Subcutaneous adipose tissue (tissue), 4 donors: ENCODE results near the gene AHCTF1. TPM values are rescaled to one million over a fixed set of nuclear protein-coding genes. Genes with fewer than 3 reads are reported as not detected.

Experiments used
- total RNA-seq, 4 donors: library from RNA; depleted of rRNA; stranded (reverse); fragments of >200 nt; gene quantifications; one replicate each; pipeline ENCODE4 v1.1.0, GENCODE V29; 2016
- TF ChIP-seq, protein P1 (sequence below): fragments of 450-650 bp; IDR thresholded peaks from one replicate; pipeline ENCODE4 v1.5.1; 2016; ENCODE audit warnings: low read depth, mild to moderate bottlenecking, control low read depth, antibody characterized with exemption, moderate library complexity

AHCTF1 gene, protein sequence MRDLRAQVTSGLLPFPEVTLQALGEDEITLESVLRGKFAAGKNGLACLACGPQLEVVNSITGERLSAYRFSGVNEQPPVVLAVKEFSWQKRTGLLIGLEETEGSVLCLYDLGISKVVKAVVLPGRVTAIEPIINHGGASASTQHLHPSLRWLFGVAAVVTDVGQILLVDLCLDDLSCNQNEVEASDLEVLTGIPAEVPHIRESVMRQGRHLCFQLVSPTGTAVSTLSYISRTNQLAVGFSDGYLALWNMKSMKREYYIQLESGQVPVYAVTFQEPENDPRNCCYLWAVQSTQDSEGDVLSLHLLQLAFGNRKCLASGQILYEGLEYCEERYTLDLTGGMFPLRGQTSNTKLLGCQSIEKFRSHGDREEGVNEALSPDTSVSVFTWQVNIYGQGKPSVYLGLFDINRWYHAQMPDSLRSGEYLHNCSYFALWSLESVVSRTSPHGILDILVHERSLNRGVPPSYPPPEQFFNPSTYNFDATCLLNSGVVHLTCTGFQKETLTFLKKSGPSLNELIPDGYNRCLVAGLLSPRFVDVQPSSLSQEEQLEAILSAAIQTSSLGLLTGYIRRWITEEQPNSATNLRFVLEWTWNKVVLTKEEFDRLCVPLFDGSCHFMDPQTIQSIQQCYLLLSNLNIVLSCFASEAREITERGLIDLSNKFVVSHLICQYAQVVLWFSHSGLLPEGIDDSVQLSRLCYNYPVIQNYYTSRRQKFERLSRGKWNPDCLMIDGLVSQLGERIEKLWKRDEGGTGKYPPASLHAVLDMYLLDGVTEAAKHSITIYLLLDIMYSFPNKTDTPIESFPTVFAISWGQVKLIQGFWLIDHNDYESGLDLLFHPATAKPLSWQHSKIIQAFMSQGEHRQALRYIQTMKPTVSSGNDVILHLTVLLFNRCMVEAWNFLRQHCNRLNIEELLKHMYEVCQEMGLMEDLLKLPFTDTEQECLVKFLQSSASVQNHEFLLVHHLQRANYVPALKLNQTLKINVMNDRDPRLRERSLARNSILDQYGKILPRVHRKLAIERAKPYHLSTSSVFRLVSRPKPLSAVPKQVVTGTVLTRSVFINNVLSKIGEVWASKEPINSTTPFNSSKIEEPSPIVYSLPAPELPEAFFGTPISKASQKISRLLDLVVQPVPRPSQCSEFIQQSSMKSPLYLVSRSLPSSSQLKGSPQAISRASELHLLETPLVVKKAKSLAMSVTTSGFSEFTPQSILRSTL (N-terminal part only)
- total RNA-seq: 10 to 100 TPM; 53.9 to 97.5 (median 64.6) TPM

DNA sequence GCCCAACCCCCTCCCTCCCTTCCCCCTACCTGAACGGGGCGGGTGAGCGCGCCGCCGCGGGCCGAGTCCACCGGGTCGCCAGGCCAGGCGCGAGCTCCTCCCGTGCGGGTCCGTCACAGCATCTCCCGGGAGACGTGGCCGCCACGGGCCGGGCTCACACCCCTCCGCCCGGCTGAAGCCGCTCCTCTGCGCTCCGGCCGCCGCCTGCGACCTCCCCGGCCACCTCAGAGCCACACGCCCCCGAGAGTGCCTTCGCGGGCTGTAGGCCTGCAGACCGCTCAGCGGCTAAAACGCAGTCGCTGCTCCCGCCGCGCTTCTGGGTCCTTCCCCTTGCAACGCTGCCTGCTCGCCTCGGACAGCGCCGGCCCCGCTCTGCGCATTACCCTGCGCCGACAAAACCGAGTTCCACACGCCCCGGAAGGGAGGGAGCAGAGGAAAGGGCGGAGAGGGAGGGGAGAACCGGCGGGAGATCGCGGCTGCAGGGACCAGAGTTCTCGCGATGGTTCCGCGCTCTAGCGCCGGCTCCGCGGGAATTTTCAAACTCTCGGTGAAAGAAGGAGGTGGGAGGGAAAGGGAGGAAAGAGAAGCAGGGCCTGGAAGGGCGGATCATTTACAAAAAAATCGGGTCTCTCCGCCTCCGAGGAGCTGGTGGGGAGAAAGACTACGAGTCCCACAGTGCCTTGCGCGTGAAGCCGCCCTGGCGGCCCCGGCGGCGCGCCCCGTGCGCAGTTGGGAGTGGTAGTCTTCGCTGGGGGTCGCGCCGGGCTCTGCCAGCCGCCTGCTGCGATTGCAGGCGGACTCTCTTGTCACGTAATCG is at the start of gene AHCTF1:
Gene AHCTF1, minus strand, starts transcription at position 400 of the 817 bp plus-strand sequence. CDS start 13,578 bp downstream, outside the sequence.
- TF ChIP-seq, protein P1, sequence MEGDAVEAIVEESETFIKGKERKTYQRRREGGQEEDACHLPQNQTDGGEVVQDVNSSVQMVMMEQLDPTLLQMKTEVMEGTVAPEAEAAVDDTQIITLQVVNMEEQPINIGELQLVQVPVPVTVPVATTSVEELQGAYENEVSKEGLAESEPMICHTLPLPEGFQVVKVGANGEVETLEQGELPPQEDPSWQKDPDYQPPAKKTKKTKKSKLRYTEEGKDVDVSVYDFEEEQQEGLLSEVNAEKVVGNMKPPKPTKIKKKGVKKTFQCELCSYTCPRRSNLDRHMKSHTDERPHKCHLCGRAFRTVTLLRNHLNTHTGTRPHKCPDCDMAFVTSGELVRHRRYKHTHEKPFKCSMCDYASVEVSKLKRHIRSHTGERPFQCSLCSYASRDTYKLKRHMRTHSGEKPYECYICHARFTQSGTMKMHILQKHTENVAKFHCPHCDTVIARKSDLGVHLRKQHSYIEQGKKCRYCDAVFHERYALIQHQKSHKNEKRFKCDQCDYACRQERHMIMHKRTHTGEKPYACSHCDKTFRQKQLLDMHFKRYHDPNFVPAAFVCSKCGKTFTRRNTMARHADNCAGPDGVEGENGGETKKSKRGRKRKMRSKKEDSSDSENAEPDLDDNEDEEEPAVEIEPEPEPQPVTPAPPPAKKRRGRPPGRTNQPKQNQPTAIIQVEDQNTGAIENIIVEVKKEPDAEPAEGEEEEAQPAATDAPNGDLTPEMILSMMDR: no peak

DNA sequence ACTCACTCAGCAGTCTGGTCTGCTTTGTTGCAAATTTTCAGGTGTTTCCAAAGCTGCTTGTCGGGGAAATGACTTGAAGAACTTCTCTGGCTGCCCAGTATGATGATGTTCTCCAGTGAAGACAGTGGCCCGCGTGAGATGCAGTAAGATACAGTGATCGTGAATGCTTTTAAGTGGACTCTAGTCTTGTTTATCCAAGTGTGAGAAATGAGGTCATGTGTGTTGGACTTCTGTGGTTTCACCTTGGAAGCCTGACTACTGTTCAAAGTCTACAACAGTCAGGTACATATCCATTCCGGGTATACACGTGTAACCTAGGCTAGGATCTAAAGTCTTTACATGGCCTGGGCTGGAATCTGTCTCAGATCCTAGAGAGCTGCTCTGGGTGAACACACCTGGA is 47.0 kb upstream of the AHCTF1 start:
- TF ChIP-seq, protein P1: no peak

DNA sequence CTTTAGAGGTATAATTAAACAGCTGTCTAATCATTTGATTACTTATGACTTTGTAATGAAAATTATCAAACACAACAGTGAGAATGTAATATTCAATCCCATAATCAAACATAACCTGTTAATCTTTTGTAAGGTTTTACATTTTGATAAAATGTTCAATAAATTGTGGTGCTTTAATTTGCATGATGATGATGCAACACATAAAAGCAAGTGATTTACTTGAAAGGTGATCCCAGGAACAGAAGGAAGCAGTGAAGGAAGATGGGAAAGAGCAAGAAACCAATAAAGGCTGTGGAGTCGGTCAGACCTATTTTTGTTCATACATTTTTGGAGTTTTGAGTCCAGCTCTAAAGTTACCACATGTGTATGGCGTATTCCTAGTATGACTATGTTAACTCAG is 46.5 kb upstream of the AHCTF1 start:
- TF ChIP-seq, protein P1: no peak

DNA sequence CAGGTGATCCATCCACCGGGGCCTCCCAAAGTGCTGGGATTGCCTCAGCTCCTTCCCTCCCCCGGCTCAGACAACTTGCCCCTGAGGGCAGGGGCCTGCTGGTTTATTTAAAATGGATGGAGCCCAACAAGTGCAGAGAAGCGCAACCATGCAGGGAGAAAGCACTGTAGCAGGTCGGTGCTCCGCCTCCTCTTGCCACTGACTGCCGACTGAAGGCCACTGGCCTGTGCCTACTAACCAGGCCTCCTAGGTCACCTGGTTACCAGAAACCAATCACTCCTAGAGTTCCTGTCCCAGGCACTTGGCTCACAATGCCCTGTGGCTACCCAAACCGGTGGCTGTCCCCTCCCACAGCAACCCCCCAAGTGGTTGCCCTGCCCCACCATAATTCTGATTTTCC is 40.2 kb upstream of the AHCTF1 start:
- TF ChIP-seq, protein P1: no peak

DNA sequence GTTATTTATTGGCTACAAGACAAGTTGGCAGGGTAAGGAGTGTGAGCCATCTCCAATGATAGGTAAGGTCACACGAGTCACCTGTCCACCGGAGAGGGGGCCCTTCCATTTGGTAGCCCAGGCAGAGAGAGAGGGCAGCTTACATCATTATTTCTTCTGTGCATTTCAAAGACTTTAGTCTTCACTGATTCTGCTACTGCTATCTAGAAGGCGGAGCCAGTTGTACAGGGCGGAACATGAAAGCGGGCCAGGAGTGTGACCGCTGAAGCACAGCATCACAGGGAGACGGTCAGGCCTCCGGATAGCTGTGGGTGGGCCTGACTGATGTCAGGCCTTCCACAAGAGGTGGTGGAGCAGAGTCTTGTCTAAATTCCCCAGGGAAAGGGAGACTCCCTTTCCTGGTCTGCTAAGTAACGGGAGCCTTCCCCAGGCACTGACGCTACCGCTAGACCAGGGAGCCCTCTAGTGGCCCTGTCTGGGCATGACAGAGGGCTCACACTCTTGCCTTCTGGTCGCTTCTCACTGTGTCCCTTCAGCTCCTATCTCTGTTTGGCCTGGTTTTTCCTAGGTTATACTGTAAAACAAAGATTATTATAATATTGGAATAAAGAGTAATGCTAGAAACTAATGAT is 39.5 kb upstream of the AHCTF1 start:
- TF ChIP-seq, protein P1: no peak

DNA sequence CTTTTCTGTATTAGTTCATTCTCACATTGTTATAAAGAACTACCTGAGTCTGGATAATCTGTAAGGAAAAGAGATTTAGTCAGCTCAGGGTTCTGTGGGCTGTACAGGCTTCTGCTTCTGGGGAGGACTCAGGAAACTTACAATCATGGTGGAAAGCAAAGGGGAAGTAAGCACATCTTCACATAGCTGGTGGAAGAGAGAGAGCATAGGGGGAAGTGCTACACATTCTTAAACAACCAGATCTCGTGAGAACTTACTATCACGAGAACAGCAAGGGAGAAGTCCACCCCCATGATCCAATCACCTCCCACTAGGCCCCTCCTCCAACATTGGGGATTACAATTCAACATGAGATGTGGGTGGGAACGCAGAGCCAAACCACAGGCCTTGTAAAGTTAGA is 37.9 kb upstream of the AHCTF1 start:
- TF ChIP-seq, protein P1: no peak
